Coronary artery (tissue), 2 donors: ENCODE measurements around the gene F3.

Source experiments
- DNase-seq: peaks from one replicate; pipeline ENCODE4 v3.0.0-alpha.2; 2017; ENCODE audit warnings: low spot score
- H3K27ac ChIP-seq, 2 donors: fragments of 200-600 bp; sonication (generic); one replicate each; pipeline ENCODE4 v1.5.1; 2016 to 2019
- H3K4me3 ChIP-seq: fragments of 200-600 bp; sonication (generic); 2 replicates; pipeline ENCODE4 v1.5.1; 2016; ENCODE audit warnings: mild to moderate bottlenecking, moderate library complexity
- TF ChIP-seq, protein P1 (sequence below): fragments of 200-600 bp; sonication (generic); IDR thresholded peaks from one replicate; pipeline ENCODE4 v1.5.1; 2019; ENCODE audit warnings: antibody characterized with exemption

Gene F3

DNA sequence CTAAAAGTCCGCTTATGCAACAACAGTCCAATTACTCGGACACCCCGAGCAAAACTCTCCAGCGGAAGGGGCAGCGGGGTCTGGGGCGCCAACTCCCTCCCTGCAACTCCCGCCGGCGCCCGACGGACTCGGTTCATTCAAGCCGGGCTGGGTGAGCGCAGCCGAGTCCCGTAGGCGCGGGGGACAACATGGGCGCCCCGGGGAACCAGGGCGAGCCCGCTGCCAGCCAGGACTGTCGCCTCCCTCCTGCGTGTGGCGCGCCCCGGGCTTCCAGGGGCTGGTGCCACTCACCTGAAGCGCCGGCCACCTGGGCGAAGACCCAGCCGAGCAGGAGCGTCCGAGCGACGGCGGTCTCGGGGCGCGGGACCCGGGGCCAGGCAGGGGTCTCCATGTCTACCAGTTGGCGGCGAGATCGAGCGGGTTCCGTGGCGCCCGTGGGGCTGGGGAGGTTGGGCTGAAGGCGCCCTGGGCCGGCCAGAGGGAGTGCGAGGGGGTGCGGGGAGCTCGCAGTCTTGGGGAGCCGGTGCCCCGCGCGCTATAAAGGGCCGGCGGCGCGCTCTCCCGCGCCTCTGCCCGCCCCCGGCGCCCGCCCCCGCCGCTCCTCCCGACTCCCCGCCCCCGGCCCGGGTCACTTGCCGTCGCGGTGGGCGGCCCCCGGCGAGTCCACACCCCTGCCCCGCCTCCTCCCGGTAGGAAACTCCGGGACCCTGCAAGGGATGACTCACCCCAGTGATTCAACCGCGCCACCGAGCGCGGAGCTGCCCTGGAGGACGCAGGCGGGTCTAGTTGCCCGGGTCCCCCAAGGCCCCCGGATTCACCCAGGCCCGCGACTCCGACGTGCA, at the start of gene F3:
Gene F3, minus strand, starts transcription at position 514 of the 842 bp plus-strand sequence. Its CDS starts 123 bp downstream, at position 391.
- DNase-seq = peak; percentile 94
- peak within 1 kb of the TSS; percentile 92 for H3K4me3 ChIP-seq
- TF ChIP-seq, protein P1, sequence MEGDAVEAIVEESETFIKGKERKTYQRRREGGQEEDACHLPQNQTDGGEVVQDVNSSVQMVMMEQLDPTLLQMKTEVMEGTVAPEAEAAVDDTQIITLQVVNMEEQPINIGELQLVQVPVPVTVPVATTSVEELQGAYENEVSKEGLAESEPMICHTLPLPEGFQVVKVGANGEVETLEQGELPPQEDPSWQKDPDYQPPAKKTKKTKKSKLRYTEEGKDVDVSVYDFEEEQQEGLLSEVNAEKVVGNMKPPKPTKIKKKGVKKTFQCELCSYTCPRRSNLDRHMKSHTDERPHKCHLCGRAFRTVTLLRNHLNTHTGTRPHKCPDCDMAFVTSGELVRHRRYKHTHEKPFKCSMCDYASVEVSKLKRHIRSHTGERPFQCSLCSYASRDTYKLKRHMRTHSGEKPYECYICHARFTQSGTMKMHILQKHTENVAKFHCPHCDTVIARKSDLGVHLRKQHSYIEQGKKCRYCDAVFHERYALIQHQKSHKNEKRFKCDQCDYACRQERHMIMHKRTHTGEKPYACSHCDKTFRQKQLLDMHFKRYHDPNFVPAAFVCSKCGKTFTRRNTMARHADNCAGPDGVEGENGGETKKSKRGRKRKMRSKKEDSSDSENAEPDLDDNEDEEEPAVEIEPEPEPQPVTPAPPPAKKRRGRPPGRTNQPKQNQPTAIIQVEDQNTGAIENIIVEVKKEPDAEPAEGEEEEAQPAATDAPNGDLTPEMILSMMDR = no peak

DNA sequence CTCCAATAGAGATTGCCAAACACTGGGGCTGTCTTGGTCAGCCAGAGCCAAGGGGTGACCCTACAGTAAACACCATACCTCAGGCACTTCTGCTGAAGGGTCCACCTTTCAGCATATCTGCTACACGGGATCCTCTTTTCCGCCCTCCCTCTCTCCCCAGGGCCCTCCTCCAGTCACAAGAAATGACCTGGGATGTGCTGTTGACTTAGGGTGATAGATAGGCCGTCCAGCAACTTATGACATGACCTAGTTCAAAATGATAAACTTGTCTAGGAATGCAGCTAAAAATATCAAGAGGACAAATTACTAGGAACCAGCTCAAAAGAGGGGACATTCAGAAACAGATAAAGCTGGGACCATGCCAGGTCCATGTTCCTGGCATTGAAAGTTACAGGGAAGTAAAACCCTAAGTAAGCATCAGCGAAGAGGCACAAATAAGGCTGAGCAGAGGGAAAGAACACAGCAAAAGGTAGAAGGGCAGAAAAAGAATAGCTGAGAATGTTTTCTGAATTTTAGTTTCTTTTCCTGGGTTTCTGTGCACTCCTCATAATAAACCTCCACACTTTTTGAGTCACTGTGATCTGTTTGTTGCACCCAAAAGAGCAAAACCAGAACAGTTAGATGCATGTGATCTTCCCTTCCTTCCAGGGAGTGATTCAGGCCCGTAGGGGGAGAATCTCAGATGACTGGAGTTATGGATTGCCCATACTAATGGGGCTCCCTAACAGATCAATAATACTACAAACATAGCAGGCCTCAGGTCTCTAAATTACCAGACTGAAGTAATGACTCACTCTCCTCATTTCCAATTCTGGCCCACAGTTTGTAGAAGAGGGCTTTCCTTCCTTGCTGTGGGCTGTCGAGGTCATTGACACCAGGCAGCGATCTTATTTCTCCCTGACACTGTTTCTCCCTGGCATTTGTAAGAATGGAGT, 48.9 kb upstream of the F3 start:
- no peak for DNase-seq
- peak overlapping the region; percentile 50 to 75 for H3K27ac ChIP-seq

More for the DNA sequence above, at the start of gene F3:
- H3K27ac ChIP-seq = peak within 1 kb of the TSS; percentile 73 to 86

DNA sequence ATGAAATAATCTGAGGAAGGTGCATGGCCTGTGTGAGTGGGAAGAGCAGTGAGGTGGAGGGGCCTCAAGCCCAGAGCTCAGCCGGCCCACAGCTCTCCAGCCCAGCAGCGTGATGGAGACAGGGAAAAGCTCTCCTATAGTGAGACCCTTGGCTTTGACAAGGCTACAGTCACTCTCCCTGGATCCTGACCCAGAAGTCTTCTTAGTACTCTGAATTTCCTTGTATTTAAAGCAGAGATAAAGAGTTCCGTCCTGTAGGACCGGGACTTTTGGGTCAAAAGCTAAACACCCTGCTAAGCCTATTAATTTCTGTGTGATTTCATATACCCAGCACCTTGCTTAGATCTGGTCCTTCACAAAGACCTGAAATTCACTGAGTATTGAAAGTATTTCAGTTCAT, 48.2 kb upstream of the F3 start:
- Histone ChIP-seq H3K4me3 (no peak overlapping the region), H3K27ac (peak overlapping the region; percentile 50 to 75)
- no peak for DNase-seq
- TF ChIP-seq, protein P1 = no peak

More for the DNA sequence above, 48.9 kb upstream of the F3 start:
- no peak overlapping the region for H3K4me3 ChIP-seq
- TF ChIP-seq, protein P1 = no peak

DNA sequence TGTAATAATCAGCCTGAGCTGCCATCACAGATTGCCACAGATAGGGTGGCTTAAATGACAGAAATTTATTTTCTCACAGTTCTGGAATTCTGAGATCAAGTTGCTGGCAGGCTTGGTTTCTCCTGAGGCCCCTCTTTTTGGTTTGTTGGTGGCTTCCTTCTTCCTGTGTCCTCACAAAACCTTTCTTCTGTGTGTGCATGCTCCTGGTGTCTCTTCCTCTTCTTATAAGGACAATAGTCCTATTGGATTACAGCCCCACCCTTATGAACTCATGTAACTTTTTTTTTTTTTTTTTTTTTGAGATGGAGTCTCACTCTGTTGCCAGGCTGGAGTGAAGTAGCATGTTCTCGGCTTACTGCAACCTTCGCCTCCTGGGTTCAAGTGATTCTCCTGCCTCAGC, 41.0 kb upstream of the F3 start:
- TF ChIP-seq, protein P1 = no peak
- DNase-seq = no peak
- Histone ChIP-seq H3K4me3 (no peak overlapping the region), H3K27ac (no peak overlapping the region)

DNA sequence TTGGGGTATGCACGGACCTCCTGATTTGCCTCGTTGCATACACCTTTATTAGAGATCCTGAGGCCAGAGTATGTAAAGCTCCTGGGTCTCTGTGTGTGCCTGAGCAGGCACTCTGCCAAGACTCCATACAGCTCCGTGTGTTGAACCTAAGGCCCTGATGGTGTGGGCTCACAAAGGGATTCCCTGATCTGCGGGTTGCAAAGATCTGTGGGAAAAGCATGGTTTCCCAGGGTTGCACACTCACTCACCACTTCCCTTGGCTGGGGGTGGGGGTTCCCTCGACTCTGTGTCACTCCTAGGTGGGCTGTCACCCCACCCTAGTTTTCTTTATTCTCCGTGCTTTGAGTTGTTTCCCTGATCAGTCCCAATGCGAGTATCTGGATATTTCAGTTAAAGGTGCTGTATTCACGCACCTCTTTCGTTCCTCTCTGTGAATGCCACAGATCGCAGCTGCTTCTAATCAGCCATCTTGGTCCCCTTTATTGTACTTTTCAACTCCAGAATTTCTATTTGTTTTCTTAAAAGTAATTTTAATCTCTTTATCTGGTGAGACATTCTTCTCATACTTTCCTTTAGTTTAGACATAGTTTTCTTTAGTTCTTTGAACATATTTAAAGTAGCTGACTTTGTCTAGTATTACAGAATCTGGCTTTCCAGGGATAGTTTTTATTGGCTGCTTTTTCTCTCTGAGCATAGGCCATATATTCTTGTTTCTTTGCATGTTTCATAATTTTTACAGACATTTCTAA, 39.0 kb upstream of the F3 start:
- no peak for DNase-seq
- peak overlapping the region in 1 of 2 donors; percentile 42 for H3K27ac ChIP-seq
- TF ChIP-seq, protein P1 = no peak
- no peak overlapping the region for H3K4me3 ChIP-seq

DNA sequence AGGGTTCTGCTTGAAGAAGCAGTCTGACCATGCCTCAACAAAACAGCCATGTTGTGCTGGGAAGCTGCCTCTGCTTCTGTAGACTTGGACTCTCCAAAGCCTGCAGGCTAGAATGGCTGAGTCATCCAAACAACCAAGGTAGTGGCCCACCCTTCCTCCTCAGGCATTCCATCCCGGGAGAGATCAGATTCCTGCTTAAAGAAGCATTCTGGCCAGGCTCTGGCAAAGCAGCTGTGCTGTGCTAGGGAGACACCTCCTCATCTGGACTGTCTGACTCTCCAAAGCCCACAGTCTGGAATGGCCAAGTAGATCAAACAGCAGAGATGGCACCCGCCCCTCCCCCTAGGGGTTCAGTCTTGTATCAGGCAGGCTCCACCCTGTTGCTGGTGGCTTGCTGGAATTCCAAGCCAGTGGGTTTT, 38.3 kb upstream of the F3 start:
- DNase-seq = no peak
- Histone ChIP-seq H3K27ac (peak overlapping the region in 1 of 2 donors; percentile 42), H3K4me3 (no peak overlapping the region)
- TF ChIP-seq, protein P1 = no peak
